ENCODE data around the gene UQCRHL. TPM values are rescaled to one million over a fixed set of nuclear protein-coding genes. Genes with fewer than 3 reads are reported as not detected.
"Not testable (repeated sequence)": the region's sequence is repeated elsewhere in the genome, so short reads cannot be mapped to it uniquely, and the experiment has no call there.

UQCRHL gene
- total and polyA plus RNA-seq, 3 donors from 2014 or later, result 1.5 to 2.5 (median 2.0) TPM

DNA sequence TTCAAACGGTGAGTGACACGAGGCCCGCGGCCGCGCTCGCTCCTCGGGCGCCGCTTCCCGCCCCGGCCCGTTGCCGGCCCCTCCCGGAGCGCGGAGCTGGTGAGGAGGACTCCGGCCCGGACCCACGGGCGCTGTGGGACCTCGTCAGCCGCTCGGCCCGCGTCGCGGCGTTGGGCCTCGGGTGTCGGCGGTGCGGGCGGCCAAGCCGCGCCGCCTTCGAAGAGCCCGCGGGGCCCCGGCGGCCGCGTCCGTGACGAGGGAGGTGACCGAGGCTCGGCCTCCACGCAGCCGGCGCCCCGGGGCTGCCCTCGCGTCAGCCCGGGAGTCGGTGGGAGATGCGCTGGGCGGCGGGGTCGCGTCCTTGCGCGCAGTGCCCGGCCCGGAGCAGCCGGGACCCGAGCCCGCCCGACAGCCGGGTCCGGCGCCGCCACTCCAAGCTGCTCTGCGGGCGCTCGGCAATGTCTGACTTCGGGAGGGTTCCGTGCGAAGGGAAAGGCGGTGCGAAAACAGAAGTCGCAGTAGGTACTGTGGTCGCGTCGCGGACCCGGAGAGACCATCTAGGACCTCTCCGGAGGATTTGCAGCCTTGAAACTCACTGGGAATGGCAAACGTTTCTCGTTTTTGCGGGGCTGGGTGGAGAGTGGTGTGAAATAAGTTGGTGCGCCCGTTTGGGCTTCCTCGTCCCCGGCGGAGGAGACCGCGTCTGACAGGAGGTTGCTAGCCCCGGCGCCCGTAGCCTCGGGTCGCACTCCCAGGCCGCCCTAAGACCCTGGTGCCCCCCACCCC lies 40.9 kb upstream of the UQCRHL start:
- H3K9me3 ChIP-seq, result no peaks in the 10 kb centered on the region
- 0% methylated on average over 12 to 96 of the region's 104 CpGs for WGBS, 2 donors
- no peaks in the 10 kb centered on the region for H3K36me3 ChIP-seq (ENCODE audit: low read depth, missing control alignments)
- peak overlapping the region; percentile 84 to 99 for H3K4me3 ChIP-seq
- peak overlapping the region; percentile 96 to 97 for H3K27ac ChIP-seq
- peak; percentile 37 for DNase-seq
- intact Hi-C loops (cut with DNase I; ENCODE audit: low total_unique reads), result no loop called here
- peaks cover 26% of the 10 kb centered on the region for H3K4me1 ChIP-seq
- H3K27me3 ChIP-seq, result no peaks in the 10 kb centered on the region
- no peak for TF ChIP-seq POLR2A (IDR thresholded peaks at IDR 0.05)
- no peak for TF ChIP-seq CTCF (IDR thresholded peaks at IDR 0.05)

DNA sequence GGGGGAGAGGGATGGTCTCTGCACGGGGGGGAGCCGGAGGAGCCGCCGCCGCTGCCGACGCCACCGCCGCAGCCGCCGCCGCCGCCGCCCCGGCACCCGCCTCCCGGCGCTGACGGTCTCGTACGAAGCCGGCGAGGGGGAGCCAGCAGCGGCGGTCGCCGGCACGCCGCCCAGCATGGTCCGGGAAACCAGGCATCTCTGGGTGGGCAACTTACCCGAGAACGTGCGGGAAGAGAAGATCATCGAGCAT lies 40.4 kb upstream of the UQCRHL start:
- peaks cover 26% of the 10 kb centered on the region for H3K4me1 ChIP-seq
- H3K9me3 ChIP-seq, result no peaks in the 10 kb centered on the region
- peak overlapping the region; percentile 84 to 99 for H3K4me3 ChIP-seq
- peak overlapping the region; percentile 96 to 97 for H3K27ac ChIP-seq
- no peaks in the 10 kb centered on the region for H3K36me3 ChIP-seq (ENCODE audit: low read depth, missing control alignments)
- DNase-seq, result no peak
- H3K27me3 ChIP-seq, result no peaks in the 10 kb centered on the region
- TF ChIP-seq POLR2A (IDR thresholded peaks at IDR 0.05) (no peak), CTCF (IDR thresholded peaks at IDR 0.05) (no peak)
- intact Hi-C loops (cut with DNase I; ENCODE audit: low total_unique reads), result no loop called here
- 0% methylated on average over 33 of the region's 34 CpGs; no CpG with 5 or more reads in 1 of the 2 donors for WGBS, 2 donors

DNA sequence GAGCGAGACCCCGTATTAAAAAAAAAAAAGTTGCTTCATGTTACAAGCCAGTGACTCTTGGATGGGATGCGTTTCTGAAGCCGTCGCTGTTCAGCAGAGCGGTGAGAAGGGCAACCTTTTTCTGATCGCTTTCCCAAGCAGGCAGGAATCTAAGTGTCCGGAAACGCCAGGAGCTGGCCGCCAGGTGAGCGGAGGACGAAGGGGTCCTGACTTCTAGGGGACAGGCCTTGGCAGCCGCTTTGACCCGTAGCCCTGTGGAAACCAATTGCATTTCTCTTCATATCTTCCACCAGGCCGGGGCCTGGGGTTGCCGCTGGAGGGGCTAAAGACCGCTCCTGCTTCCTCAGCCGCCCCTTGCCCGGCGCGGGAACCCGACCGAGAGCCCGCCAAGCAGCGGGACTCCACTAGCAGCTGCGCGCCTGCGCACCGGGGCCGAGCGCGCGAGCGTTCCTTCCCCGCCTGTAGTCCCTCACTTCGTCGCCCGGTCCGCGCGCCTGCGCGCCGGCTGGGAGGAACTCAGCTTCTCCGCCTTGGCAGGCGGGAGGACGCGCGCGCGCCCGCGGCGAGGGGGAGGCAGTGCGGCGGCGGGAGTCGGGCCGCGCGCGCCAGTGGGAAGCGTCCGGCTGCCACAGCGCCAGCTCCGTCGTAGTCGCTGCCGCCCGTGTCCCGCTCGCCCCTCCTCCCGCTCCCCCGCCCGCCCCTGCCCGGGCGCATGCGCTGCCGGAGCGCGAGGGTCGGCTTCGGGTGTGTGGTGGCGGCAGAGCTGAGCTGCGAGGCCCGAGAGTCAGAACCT lies 39.8 kb upstream of the UQCRHL start, which contains the start of gene SPEN:
SPEN (plus strand) TSS at position 608 of the 793 bp plus-strand sequence. CDS start 361 bp downstream, outside the sequence.
- TF ChIP-seq CTCF (IDR thresholded peaks at IDR 0.05), result peak in 2 of 3 experiments; percentile 4 to 21
- TF ChIP-seq POLR2A (IDR thresholded peaks at IDR 0.05), result no peak
- Histone ChIP-seq H3K36me3 (ENCODE audit: low read depth, missing control alignments) (no peaks in the 10 kb centered on the region), H3K9me3 (no peaks in the 10 kb centered on the region), H3K4me1 (peaks cover 26% of the 10 kb centered on the region), H3K4me3 (peak within 1 kb of the TSS; percentile 84 to 99), H3K27ac (peak within 1 kb of the TSS; percentile 96 to 97), H3K27me3 (no peaks in the 10 kb centered on the region)
- intact Hi-C loops (cut with DNase I; ENCODE audit: low total_unique reads), result no loop called here
- DNase-seq, result peak; percentile 97
- WGBS, 2 donors, result 0 to 1% methylated on average over 39 to 45 of the region's 86 CpGs

DNA sequence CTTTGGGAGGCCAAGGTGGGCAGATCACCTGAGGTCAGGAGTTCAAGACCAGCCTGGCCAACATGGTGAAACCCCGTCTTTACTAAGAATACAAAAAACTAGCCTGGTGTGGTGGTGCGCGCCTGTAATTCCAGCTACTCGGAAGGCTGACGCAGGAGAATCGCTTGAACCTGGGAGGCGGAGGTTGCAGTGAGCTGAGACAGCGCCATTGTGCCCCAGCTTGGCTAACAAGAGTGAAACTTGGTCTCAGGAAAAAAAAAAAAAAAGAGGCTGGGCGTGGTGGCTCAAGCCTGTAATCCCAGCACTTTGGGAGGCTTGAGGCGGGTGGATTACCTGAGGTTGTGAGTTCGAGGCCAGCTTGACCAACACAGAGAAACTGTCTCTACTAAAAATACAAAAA lies 38.6 kb upstream of the UQCRHL start:
- WGBS, 2 donors, result 87 to 92% methylated on average over 11 of the region's 11 CpGs
- H3K4me3 ChIP-seq; H3K9me3 ChIP-seq; intact Hi-C loops (cut with DNase I; ENCODE audit: low total_unique reads); H3K27me3 ChIP-seq; DNase-seq; H3K27ac ChIP-seq; H3K36me3 ChIP-seq (ENCODE audit: low read depth, missing control alignments): not testable (repeated sequence)
- peaks cover 15% of the 10 kb centered on the region for H3K4me1 ChIP-seq

DNA sequence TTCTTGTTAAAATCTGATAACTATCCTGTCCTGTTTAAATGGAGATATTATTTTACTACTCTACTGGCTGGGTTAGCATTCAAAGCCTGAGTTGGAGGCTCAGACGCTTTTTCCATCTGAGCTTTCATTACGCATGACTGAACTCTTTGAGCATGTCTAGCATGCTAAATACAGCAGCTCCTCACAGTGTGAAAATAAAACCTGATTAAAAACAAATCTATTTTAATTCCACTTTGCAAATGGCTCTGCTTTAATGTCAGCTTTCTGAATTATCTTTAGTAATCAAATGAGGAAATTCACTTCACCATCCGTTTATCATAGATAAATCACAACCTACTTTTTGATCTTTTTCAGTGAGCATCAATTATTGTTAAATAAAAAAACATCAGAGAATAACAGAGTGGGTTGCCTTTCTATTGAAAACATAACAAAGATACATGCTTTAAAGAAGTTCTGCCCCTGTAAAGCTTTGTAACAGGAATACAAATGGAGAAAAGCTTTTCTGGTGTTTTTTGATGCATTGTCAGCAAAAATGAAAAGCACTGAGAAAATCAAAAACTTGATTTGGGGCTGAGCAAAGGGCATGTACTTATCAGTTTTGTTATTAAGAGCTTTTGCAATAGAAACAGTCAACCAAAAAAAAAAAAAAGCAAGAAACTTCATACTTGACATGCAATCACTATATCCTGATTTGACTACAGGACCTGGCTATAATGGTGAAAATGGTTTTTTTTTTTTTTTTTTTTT lies 36.5 kb upstream of the UQCRHL start:
- no peak overlapping the region for H3K27ac ChIP-seq

More for the DNA sequence above, 36.5 kb upstream of the UQCRHL start:
- DNase-seq, result no peak
- intact Hi-C loops (cut with DNase I; ENCODE audit: low total_unique reads), result no loop called here
- TF ChIP-seq POLR2A (IDR thresholded peaks at IDR 0.05) (no peak), CTCF (IDR thresholded peaks at IDR 0.05) (no peak)
- 64 to 78% methylated on average over 3 of the region's 3 CpGs for WGBS, 2 donors
- no peak overlapping the region for H3K4me3 ChIP-seq
- no peaks in the 10 kb centered on the region for H3K9me3 ChIP-seq
- H3K36me3 ChIP-seq (ENCODE audit: low read depth, missing control alignments), result no peaks in the 10 kb centered on the region
- H3K27me3 ChIP-seq, result no peaks in the 10 kb centered on the region
- peaks cover 4% of the 10 kb centered on the region for H3K4me1 ChIP-seq
